ENCODE data around the gene PCSK5. TPM values are rescaled to one million over a fixed set of nuclear protein-coding genes. Genes with fewer than 3 reads are reported as not detected.

PCSK5 gene
- total and polyA plus RNA-seq, 2 of the 8 experiments (the other 6 are each of a cell fraction or from before 2014, with no cell fraction given), result 5.5 to 10.7 TPM

DNA sequence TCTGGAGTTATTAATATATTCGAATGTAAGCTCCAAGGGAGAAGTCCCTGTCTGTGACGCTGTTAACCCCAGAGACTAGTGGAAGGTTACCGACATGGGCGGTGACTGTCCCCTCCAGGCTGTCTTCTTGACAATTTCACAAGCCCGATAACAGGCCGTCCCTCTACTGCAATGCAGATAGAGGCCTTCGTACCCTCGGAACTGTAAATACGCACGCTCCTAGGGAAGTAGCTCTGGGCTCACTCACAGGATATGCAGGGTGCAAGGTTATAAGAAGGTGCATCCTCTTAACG lies 504.4 kb downstream of the PCSK5 start:
- Histone ChIP-seq H3K27me3 (replicated peaks in 1 of 4; ENCODE audit: control insufficient read depth in 3 of 4, extremely low read depth in 1 of 4, insufficient read depth in 3 of 4, low read length in 3 of 4) (no peaks in the 10 kb centered on the region), H3K4me3 (ENCODE audit: extremely low read depth in 1 of 4, insufficient read depth in 2 of 4, low read depth in 3 of 4, low read length in 4 of 4) (peak overlapping the region; percentile 65 to 86 (median 76)), H4K8ac (ENCODE audit: extremely low read depth, insufficient read depth, low read length) (no peak overlapping the region), H2BK12ac (ENCODE audit: low read depth, low read length) (no peak overlapping the region), H2AFZ (ENCODE audit: low read length) (peak overlapping the region; percentile 86), H3K9ac (replicated peaks in 1 of 4; ENCODE audit: extremely low read depth in 1 of 4, low read depth in 3 of 4, low read length in 3 of 4) (peak overlapping the region in 3 of 4 experiments; percentile 25 to 87 (median 68); a peak in 6 of 7 replicates), H3K56ac (replicated peaks; ENCODE audit: insufficient read length, low read depth, low read length) (no peak overlapping the region), H2BK15ac (ENCODE audit: low read length) (no peak overlapping the region; the same call in 1 of the 2 replicates), H3K9me3 (ENCODE audit: insufficient read depth in 2 of 2, low read depth in 1 of 2, low read length in 1 of 2) (peaks cover 0 to 4% of the 10 kb centered on the region in 2 experiments; a peak in 1 of 4 replicates), H2AK5ac (ENCODE audit: low read depth, low read length) (no peak overlapping the region), H3K79me2 (ENCODE audit: control insufficient read depth in 1 of 2, insufficient read depth in 2 of 2, low read length in 2 of 2) (peaks cover 0 to 17% of the 10 kb centered on the region in 2 experiments; a peak in 2 of 4 replicates), H3K14ac (ENCODE audit: insufficient read length) (no peak overlapping the region), H3K79me1 (ENCODE audit: low read depth, low read length) (no peaks in the 10 kb centered on the region), H2BK20ac (ENCODE audit: low read length) (no peak overlapping the region), H3K36me3 (ENCODE audit: control insufficient read depth in 2 of 4, insufficient read depth in 4 of 4, low read length in 3 of 4) (peaks cover 0 to 12% (median 2%) of the 10 kb centered on the region in 4 experiments; a peak in 4 of 8 replicates), H2BK120ac (replicated peaks; ENCODE audit: low read depth, low read length) (no peak overlapping the region), H4K20me1 (replicated peaks in 1 of 2; ENCODE audit: control insufficient read depth in 1 of 2, insufficient read depth in 2 of 2, low read length in 2 of 2) (no peaks in the 10 kb centered on the region), H3K23me2 (ENCODE audit: low read depth, low read length) (peaks cover 9% of the 10 kb centered on the region), H3K4ac (replicated peaks; ENCODE audit: insufficient read length, low read depth, low read length) (no peak overlapping the region), H3K18ac (ENCODE audit: extremely low read depth, low read length) (peak overlapping the region; percentile 95; the same call in 1 of the 2 replicates), H3K23ac (ENCODE audit: insufficient read length) (no peak overlapping the region), H2BK5ac (ENCODE audit: low read depth, low read length) (peak overlapping the region; percentile 40; the same call in 1 of the 2 replicates), H4K5ac (ENCODE audit: insufficient read length, low read depth, low read length) (peak overlapping the region; percentile 63), H3K4me2 (ENCODE audit: insufficient read depth in 1 of 2, low read depth in 2 of 2, low read length in 2 of 2) (peak overlapping the region; percentile 95 to 96), H4K91ac (replicated peaks; ENCODE audit: insufficient read length, low read length) (no peak overlapping the region), H3K4me1 (replicated peaks in 1 of 4; ENCODE audit: control insufficient read depth in 3 of 4, insufficient read depth in 4 of 4, low read length in 3 of 4) (no peaks in the 10 kb centered on the region), H3K27ac (ENCODE audit: low read depth, low read length) (no peak overlapping the region)
- DNase-seq (ENCODE audit: low read depth in 1 of 2, low spot score in 2 of 2), result no peak
- FAIRE-seq, result no peak
- 3% methylated on average over 11 of the region's 11 CpGs; no CpG with 5 or more reads in 1 of the 2 experiments for WGBS, 2 experiments (ENCODE audit: extremely low coverage in 1 of 2, insufficient coverage in 1 of 2, insufficient read length in 1 of 2, insufficient replicate concordance in 2 of 2, low coverage in 1 of 2, low lambda C conversion rate in 2 of 2, missing lambda C conversion rate in 1 of 2)
- CTCF ChIA-PET (ENCODE audit: partially characterized antibody), result interaction anchor here (0.8 to 2.8 kb wide), 8 partner anchors 18 to 309 kb away, joined by 3 to 18 read pairs (median 4); no protein-coding TSS in a partner anchor
- POLR2A ChIA-PET (ENCODE audit: partially characterized antibody), result interaction anchor here (1.0 to 2.8 kb wide), 6 partner anchors 11 to 361 kb away, joined by 3 to 19 read pairs (median 4); no protein-coding TSS in a partner anchor
- TF ChIP-seq RNF2 (IDR thresholded peaks at IDR 0.05; ENCODE audit: borderline replicate concordance, low read depth, low read length, missing control alignments, poor library complexity, severe bottlenecking), result no peak
- no peak for TF ChIP-seq JUN (IDR thresholded peaks at IDR 0.05; ENCODE audit: low read depth, low read length)
- no peak for TF ChIP-seq FOSL1 (IDR thresholded peaks at IDR 0.05; ENCODE audit: insufficient read depth, low read depth, low read length)
- TF ChIP-seq BCL11A (IDR thresholded peaks at IDR 0.05; ENCODE audit: low read depth in 2 of 2, low read length in 2 of 2), result no peak
- TF ChIP-seq CREB1 (IDR thresholded peaks at IDR 0.05), result no peak
- no peak for TF ChIP-seq KDM1A (IDR thresholded peaks at IDR 0.05; ENCODE audit: borderline replicate concordance, low read length)
- no peak for TF ChIP-seq CHD2 (IDR thresholded peaks at IDR 0.05; ENCODE audit: low read length)
- TF ChIP-seq SP2 (IDR thresholded peaks at IDR 0.05; ENCODE audit: low read length), result no peak
- no peak for TF ChIP-seq HDAC6 (IDR thresholded peaks at IDR 0.05; ENCODE audit: low read depth, low read length)
- no peak for TF ChIP-seq GABPA (IDR thresholded peaks at IDR 0.05; ENCODE audit: borderline replicate concordance, insufficient read depth, low read length)
- no peak for TF ChIP-seq CBX5 (IDR thresholded peaks at IDR 0.05; ENCODE audit: low read depth, low read length)
- no peak for TF ChIP-seq HDAC2 (IDR thresholded peaks at IDR 0.05; ENCODE audit: borderline replicate concordance in 1 of 2, low read depth in 2 of 2, low read length in 2 of 2)
- no peak for TF ChIP-seq KDM5A (IDR thresholded peaks at IDR 0.05; ENCODE audit: low read length)
- no peak for TF ChIP-seq KDM4A (IDR thresholded peaks at IDR 0.05; ENCODE audit: low read depth, low read length, severe bottlenecking)
